Fibroblast of skin of left quadriceps (primary cell): ENCODE data around the gene HHEX.

Source experiments
- DNase-seq, 2 experiments: peaks; one replicate each; pipeline ENCODE4 v3.0.0-alpha.2; 2013; ENCODE audit warnings: low read depth in 2 of 2

Gene HHEX

GRCh38 chr10:92692697-92693533, 3.2 kb downstream of the HHEX start:
- DNase-seq = no peak

- DNase-seq = no peak
Measured at GRCh38 chr10:92693534-92693893, 3.8 kb downstream of the HHEX start.

GRCh38 chr10:92695679-92696605, 6.2 kb downstream of the HHEX start:
- no peak for DNase-seq

- DNase-seq = no peak
Measured at GRCh38 chr10:92696606-92697383, 7.0 kb downstream of the HHEX start.

- DNase-seq = no peak
Measured at GRCh38 chr10:92697663-92698511, 8.1 kb downstream of the HHEX start.

- no peak for DNase-seq
Measured at GRCh38 chr10:92699193-92699517, 9.4 kb downstream of the HHEX start.

- peak in 1 of 2 experiments; percentile 7 for DNase-seq
Measured at GRCh38 chr10:92699518-92700381, 10.0 kb downstream of the HHEX start.

- DNase-seq = no peak
Measured at GRCh38 chr10:92702301-92702916, 12.7 kb downstream of the HHEX start.

- DNase-seq = no peak
Measured at GRCh38 chr10:92712016-92712889, 22.5 kb downstream of the HHEX start.

GRCh38 chr10:92714152-92714845, 24.5 kb downstream of the HHEX start:
- DNase-seq = no peak

GRCh38 chr10:92714872-92715271, 25.1 kb downstream of the HHEX start:
- DNase-seq = no peak

- DNase-seq = no peak
Measured at GRCh38 chr10:92719991-92720830, 30.5 kb downstream of the HHEX start.

GRCh38 chr10:92720831-92721165, 31.0 kb downstream of the HHEX start:
- DNase-seq = no peak

- no peak for DNase-seq
Measured at GRCh38 chr10:92722349-92722748, 32.6 kb downstream of the HHEX start.

- DNase-seq = no peak
Measured at GRCh38 chr10:92727141-92727540, 37.4 kb downstream of the HHEX start.

GRCh38 chr10:92727550-92727949, 37.8 kb downstream of the HHEX start:
- DNase-seq = no peak

- no peak for DNase-seq
Measured at GRCh38 chr10:92729886-92730285, 40.1 kb downstream of the HHEX start.
